ENCODE measurements around the gene C19orf81. TPM values are rescaled to one million over a fixed set of nuclear protein-coding genes. Genes with fewer than 3 reads are reported as not detected.

Gene C19orf81
- total and polyA plus RNA-seq, 9 of the 15 experiments (the other 6 are each of a cell fraction or from before 2014, with no cell fraction given), result 2.5 to 42.9 (median 33.0) TPM; not detected in 4

DNA sequence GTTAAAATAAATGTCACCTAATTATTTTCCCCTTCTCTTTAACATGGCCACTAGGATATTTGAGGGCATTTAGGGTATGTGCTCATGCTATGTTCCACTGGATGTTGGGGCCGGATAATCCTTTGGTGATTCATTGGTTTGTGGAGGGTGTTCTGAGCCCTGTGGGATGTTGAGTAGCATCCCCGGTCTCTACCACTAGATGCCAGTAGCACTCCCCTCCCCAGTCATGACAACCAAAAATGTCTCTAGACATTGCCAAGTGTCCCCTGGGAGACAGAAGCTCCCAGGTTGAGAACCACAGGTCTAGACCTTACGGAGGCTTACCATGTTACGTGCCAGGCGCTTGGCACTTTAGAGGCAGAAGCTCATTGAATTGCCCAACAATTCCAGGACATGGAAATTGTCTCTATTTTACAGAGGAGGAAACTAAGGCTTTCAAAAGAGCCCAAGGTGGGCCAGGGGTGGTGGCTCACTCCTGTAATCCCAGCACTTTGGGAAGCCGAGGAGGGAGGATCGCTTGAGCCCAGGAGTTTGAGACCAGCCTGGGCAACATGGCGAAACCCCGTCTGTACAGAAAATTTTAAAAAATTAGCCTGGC lies 56.3 kb downstream of the C19orf81 start (continued):
- TF ChIP-seq CTCF (IDR thresholded peaks at IDR 0.05 in 2 of 3, conservative IDR thresholded peaks at IDR 0.05 in 1 of 3; ENCODE audit: insufficient read depth in 2 of 3, low read depth in 1 of 3, low read length in 3 of 3), result peak; percentile 85 to 93 (median 88)
- TF ChIP-seq SMAD4 (CRISPR knock-in tag; conservative IDR thresholded peaks at IDR 0.05), result no peak
- TF ChIP-seq HNRNPH1 (optimal IDR thresholded peaks at IDR 0.05; ENCODE audit: low read depth, low read length), result no peak
- no peak for TF ChIP-seq ZNF311 (CRISPR knock-in tag; IDR thresholded peaks at IDR 0.05)
- no peak for TF ChIP-seq ATF3 (IDR thresholded peaks at IDR 0.05)
- TF ChIP-seq ATF3 (CRISPR knock-in tag; conservative IDR thresholded peaks at IDR 0.05), result no peak
- TF ChIP-seq DMBX1 (CRISPR knock-in tag; IDR thresholded peaks at IDR 0.05; ENCODE audit: borderline replicate concordance), result no peak
- TF ChIP-seq, protein P1, sequence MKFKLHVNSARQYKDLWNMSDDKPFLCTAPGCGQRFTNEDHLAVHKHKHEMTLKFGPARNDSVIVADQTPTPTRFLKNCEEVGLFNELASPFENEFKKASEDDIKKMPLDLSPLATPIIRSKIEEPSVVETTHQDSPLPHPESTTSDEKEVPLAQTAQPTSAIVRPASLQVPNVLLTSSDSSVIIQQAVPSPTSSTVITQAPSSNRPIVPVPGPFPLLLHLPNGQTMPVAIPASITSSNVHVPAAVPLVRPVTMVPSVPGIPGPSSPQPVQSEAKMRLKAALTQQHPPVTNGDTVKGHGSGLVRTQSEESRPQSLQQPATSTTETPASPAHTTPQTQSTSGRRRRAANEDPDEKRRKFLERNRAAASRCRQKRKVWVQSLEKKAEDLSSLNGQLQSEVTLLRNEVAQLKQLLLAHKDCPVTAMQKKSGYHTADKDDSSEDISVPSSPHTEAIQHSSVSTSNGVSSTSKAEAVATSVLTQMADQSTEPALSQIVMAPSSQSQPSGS (CRISPR knock-in tag; IDR thresholded peaks at IDR 0.05), result no peak
- TF ChIP-seq BRD9 (IDR thresholded peaks at IDR 0.05; ENCODE audit: low read depth, partially characterized antibody), result no peak
- no peak for TF ChIP-seq SLC30A9 (CRISPR knock-in tag; IDR thresholded peaks at IDR 0.05)

All from K562 (cell line).